HepG2 (cell line): ENCODE results near the gene NPAS2. TPM values are rescaled to one million over a fixed set of nuclear protein-coding genes. Genes with fewer than 3 reads are reported as not detected.

Source experiments
- ERF ChIP-seq: IDR thresholded peaks from 2 replicates; pipeline ENCODE4 v1.6.1; 2018; ENCODE audit warnings: missing biosample characterization, missing genetic modification reagents
- ESRRA ChIP-seq: sonication (generic); formaldehyde crosslinking; IDR thresholded peaks from 2 replicates; pipeline ENCODE4 v1.5.1; 2020; ENCODE audit warnings: mild to moderate bottlenecking, low read depth, missing genetic modification reagents
- FOXA3 ChIP-seq: IDR thresholded peaks from 2 replicates; pipeline ENCODE4 v1.6.1; 2016; ENCODE audit warnings: missing genetic modification reagents, missing compliant biosample characterization
- HNRNPH1 ChIP-seq: fragments of 200-400 bp; formaldehyde crosslinking; optimal IDR thresholded peaks from 2 replicates; pipeline ENCODE3; 2017; ENCODE audit warnings: mild to moderate bottlenecking, low read depth, low read length
- TSC22D2 ChIP-seq: sonication (generic); formaldehyde crosslinking; IDR thresholded peaks from 2 replicates; pipeline ENCODE4 v1.5.1; 2020; ENCODE audit warnings: missing genetic modification reagents, mild to moderate bottlenecking, borderline replicate concordance
- ZNF260 ChIP-seq: sonication (generic); formaldehyde crosslinking; IDR thresholded peaks from 2 replicates; pipeline ENCODE4 v1.4.0; 2020; ENCODE audit warnings: missing genetic modification reagents, low read depth, mild to moderate bottlenecking, borderline replicate concordance
- ZNF83 ChIP-seq: sonication (generic); formaldehyde crosslinking; IDR thresholded peaks from 2 replicates; pipeline ENCODE4 v1.4.0; 2020; ENCODE audit warnings: missing genetic modification reagents, mild to moderate bottlenecking, borderline replicate concordance
- polyA plus RNA-seq, 8 experiments: library from polyadenylated mRNA; depleted of rRNA in 3 of 8; stranded (reverse) in 7 of 8; unstranded in 1 of 8; fragments of >200 nt; fragmentation: Illumina TruSeq in 4 of 8; extraction: Trizol in 4 of 8; gene quantifications; 2 replicates each; pipeline versions ENCODE4 v1.2.1 to v1.2.3, GENCODE V29; 2011 to 2016; ENCODE audit warnings: low read depth in 4 of 8, missing spikeins in 1 of 8, mixed read lengths in 1 of 8; ENCODE audit not compliant: insufficient read depth in 1 of 8
- total RNA-seq, 5 experiments: library from RNA; depleted of rRNA; stranded (reverse); fragments of >200 nt; fragmentation: Illumina TruSeq; extraction: Trizol; gene quantifications; 2 replicates each; pipeline ENCODE4 v1.2.3, GENCODE V29; 2016; ENCODE audit warnings: low read depth in 1 of 5
- TF ChIP-seq, protein P1 (sequence below): sonication (generic); formaldehyde crosslinking; IDR thresholded peaks from 2 replicates; pipeline ENCODE4 v1.4.0; 2020; ENCODE audit warnings: missing genetic modification reagents
- TF ChIP-seq, protein P2 (sequence below): fragments of 450-650 bp; IDR thresholded peaks from 2 replicates; pipeline ENCODE4 v1.6.1; 2017; ENCODE audit warnings: mild to moderate bottlenecking
- TF ChIP-seq, protein P3 (sequence below): sonication (generic); formaldehyde crosslinking; IDR thresholded peaks from 2 replicates; pipeline ENCODE4 v1.4.0; 2020; ENCODE audit warnings: missing genetic modification reagents, borderline replicate concordance
- TF ChIP-seq, protein P4 (sequence below): IDR thresholded peaks from 2 replicates; pipeline ENCODE4 v1.6.1; 2016; ENCODE audit warnings: low read depth, borderline replicate concordance

Gene NPAS2
- total and polyA plus RNA-seq, 2 of the 13 experiments (the other 11 are each of a cell fraction or from before 2014, with no cell fraction given): 14.8 to 37.5 TPM

DNA sequence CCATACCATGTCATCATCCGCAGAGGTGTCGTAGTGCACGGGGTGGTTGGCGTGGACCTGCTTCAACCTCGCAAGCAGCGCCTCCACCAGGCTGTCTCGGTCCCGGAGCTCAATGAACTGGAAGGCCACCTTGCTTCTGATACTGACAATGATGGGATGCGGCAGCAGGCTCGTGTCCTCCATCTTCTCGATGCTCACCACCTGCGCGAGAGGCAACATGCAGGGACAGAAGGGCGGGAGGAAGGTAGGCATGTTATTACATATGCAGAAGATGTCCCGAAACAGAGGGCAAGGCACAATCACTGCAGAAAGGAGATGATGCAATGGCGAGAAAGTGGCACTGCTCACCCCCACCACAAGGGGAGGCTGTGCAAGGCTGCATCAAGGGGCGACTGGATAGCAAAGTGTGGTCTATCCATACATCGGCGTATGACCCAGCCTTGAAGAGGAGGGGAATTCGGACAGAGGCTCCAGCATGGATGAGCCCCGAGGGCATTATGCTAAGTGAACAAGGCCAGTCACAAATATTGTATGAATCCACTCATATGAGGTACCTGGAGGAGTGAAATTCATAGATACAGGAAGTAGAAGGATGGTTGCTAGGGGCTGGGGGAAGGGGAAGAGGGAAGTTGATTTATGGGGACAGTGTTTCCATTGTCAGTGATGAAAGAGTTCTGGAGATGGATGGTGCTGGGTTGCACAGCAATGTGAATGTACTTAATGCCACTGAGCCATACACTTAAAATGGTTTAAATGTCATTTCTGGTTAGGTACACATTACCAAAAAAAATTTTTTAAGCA, 218.7 kb downstream of the NPAS2 start (continued):
- TF ChIP-seq, protein P1, sequence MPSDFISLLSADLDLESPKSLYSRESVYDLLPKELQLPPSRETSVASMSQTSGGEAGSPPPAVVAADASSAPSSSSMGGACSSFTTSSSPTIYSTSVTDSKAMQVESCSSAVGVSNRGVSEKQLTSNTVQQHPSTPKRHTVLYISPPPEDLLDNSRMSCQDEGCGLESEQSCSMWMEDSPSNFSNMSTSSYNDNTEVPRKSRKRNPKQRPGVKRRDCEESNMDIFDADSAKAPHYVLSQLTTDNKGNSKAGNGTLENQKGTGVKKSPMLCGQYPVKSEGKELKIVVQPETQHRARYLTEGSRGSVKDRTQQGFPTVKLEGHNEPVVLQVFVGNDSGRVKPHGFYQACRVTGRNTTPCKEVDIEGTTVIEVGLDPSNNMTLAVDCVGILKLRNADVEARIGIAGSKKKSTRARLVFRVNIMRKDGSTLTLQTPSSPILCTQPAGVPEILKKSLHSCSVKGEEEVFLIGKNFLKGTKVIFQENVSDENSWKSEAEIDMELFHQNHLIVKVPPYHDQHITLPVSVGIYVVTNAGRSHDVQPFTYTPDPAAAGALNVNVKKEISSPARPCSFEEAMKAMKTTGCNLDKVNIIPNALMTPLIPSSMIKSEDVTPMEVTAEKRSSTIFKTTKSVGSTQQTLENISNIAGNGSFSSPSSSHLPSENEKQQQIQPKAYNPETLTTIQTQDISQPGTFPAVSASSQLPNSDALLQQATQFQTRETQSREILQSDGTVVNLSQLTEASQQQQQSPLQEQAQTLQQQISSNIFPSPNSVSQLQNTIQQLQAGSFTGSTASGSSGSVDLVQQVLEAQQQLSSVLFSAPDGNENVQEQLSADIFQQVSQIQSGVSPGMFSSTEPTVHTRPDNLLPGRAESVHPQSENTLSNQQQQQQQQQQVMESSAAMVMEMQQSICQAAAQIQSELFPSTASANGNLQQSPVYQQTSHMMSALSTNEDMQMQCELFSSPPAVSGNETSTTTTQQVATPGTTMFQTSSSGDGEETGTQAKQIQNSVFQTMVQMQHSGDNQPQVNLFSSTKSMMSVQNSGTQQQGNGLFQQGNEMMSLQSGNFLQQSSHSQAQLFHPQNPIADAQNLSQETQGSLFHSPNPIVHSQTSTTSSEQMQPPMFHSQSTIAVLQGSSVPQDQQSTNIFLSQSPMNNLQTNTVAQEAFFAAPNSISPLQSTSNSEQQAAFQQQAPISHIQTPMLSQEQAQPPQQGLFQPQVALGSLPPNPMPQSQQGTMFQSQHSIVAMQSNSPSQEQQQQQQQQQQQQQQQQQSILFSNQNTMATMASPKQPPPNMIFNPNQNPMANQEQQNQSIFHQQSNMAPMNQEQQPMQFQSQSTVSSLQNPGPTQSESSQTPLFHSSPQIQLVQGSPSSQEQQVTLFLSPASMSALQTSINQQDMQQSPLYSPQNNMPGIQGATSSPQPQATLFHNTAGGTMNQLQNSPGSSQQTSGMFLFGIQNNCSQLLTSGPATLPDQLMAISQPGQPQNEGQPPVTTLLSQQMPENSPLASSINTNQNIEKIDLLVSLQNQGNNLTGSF: no peak
- TF ChIP-seq, protein P2, sequence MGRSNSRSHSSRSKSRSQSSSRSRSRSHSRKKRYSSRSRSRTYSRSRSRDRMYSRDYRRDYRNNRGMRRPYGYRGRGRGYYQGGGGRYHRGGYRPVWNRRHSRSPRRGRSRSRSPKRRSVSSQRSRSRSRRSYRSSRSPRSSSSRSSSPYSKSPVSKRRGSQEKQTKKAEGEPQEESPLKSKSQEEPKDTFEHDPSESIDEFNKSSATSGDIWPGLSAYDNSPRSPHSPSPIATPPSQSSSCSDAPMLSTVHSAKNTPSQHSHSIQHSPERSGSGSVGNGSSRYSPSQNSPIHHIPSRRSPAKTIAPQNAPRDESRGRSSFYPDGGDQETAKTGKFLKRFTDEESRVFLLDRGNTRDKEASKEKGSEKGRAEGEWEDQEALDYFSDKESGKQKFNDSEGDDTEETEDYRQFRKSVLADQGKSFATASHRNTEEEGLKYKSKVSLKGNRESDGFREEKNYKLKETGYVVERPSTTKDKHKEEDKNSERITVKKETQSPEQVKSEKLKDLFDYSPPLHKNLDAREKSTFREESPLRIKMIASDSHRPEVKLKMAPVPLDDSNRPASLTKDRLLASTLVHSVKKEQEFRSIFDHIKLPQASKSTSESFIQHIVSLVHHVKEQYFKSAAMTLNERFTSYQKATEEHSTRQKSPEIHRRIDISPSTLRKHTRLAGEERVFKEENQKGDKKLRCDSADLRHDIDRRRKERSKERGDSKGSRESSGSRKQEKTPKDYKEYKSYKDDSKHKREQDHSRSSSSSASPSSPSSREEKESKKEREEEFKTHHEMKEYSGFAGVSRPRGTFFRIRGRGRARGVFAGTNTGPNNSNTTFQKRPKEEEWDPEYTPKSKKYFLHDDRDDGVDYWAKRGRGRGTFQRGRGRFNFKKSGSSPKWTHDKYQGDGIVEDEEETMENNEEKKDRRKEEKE: no peak
- TF ChIP-seq ZNF83 (no peak), FOXA3 (CRISPR knock-in tag) (0 out of 2 replicates have a peak, but pooled peaks have one; percentile 30), HNRNPH1 (no peak), TSC22D2 (peak; percentile 90; the same call in 1 of the 2 replicates), ERF (CRISPR knock-in tag) (peak; percentile 66; the same call in 1 of the 2 replicates), ESRRA (CRISPR knock-in tag) (no peak), ZNF260 (no peak)
- TF ChIP-seq, protein P3, sequence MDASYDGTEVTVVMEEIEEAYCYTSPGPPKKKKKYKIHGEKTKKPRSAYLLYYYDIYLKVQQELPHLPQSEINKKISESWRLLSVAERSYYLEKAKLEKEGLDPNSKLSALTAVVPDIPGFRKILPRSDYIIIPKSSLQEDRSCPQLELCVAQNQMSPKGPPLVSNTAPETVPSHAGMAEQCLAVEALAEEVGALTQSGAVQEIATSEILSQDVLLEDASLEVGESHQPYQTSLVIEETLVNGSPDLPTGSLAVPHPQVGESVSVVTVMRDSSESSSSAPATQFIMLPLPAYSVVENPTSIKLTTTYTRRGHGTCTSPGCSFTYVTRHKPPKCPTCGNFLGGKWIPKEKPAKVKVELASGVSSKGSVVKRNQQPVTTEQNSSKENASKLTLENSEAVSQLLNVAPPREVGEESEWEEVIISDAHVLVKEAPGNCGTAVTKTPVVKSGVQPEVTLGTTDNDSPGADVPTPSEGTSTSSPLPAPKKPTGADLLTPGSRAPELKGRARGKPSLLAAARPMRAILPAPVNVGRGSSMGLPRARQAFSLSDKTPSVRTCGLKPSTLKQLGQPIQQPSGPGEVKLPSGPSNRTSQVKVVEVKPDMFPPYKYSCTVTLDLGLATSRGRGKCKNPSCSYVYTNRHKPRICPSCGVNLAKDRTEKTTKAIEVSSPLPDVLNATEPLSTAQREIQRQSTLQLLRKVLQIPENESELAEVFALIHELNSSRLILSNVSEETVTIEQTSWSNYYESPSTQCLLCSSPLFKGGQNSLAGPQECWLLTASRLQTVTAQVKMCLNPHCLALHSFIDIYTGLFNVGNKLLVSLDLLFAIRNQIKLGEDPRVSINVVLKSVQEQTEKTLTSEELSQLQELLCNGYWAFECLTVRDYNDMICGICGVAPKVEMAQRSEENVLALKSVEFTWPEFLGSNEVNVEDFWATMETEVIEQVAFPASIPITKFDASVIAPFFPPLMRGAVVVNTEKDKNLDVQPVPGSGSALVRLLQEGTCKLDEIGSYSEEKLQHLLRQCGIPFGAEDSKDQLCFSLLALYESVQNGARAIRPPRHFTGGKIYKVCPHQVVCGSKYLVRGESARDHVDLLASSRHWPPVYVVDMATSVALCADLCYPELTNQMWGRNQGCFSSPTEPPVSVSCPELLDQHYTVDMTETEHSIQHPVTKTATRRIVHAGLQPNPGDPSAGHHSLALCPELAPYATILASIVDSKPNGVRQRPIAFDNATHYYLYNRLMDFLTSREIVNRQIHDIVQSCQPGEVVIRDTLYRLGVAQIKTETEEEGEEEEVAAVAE (CRISPR knock-in tag): 0 out of 2 replicates have a peak, but pooled peaks have one; percentile 29
- TF ChIP-seq, protein P4, sequence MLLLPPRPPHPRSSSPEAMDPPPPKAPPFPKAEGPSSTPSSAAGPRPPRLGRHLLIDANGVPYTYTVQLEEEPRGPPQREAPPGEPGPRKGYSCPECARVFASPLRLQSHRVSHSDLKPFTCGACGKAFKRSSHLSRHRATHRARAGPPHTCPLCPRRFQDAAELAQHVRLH (CRISPR knock-in tag): peak; percentile 69; the same call in 1 of the 2 replicates
